HL-60 (cell line): ENCODE results near the gene SH3GL3.

Experiments
- GABPA ChIP-seq: IDR thresholded peaks from 2 replicates; pipeline ENCODE4 v1.6.1; 2012; ENCODE audit warnings: low read depth
- POLR2AphosphoS5 ChIP-seq: IDR thresholded peaks from 2 replicates; pipeline ENCODE4 v1.6.1; 2012; ENCODE audit warnings: low read depth
- TF ChIP-seq, protein P1 (sequence below): IDR thresholded peaks from one replicate; pipeline ENCODE4 v1.5.1; 2011; ENCODE audit warnings: low read length, control low read depth, inconsistent platforms; ENCODE audit not compliant: insufficient read depth
- TF ChIP-seq, protein P2 (sequence below): IDR thresholded peaks from 2 replicates; pipeline ENCODE4 v1.6.1; 2012; ENCODE audit warnings: low read depth; ENCODE audit not compliant: insufficient replicate concordance

GRCh38 chr15:83498801-83499200 is 51.7 kb downstream of the SH3GL3 start:
- TF ChIP-seq, protein P1, sequence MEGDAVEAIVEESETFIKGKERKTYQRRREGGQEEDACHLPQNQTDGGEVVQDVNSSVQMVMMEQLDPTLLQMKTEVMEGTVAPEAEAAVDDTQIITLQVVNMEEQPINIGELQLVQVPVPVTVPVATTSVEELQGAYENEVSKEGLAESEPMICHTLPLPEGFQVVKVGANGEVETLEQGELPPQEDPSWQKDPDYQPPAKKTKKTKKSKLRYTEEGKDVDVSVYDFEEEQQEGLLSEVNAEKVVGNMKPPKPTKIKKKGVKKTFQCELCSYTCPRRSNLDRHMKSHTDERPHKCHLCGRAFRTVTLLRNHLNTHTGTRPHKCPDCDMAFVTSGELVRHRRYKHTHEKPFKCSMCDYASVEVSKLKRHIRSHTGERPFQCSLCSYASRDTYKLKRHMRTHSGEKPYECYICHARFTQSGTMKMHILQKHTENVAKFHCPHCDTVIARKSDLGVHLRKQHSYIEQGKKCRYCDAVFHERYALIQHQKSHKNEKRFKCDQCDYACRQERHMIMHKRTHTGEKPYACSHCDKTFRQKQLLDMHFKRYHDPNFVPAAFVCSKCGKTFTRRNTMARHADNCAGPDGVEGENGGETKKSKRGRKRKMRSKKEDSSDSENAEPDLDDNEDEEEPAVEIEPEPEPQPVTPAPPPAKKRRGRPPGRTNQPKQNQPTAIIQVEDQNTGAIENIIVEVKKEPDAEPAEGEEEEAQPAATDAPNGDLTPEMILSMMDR, result no peak
- TF ChIP-seq POLR2AphosphoS5, result no peak
- TF ChIP-seq, protein P2, sequence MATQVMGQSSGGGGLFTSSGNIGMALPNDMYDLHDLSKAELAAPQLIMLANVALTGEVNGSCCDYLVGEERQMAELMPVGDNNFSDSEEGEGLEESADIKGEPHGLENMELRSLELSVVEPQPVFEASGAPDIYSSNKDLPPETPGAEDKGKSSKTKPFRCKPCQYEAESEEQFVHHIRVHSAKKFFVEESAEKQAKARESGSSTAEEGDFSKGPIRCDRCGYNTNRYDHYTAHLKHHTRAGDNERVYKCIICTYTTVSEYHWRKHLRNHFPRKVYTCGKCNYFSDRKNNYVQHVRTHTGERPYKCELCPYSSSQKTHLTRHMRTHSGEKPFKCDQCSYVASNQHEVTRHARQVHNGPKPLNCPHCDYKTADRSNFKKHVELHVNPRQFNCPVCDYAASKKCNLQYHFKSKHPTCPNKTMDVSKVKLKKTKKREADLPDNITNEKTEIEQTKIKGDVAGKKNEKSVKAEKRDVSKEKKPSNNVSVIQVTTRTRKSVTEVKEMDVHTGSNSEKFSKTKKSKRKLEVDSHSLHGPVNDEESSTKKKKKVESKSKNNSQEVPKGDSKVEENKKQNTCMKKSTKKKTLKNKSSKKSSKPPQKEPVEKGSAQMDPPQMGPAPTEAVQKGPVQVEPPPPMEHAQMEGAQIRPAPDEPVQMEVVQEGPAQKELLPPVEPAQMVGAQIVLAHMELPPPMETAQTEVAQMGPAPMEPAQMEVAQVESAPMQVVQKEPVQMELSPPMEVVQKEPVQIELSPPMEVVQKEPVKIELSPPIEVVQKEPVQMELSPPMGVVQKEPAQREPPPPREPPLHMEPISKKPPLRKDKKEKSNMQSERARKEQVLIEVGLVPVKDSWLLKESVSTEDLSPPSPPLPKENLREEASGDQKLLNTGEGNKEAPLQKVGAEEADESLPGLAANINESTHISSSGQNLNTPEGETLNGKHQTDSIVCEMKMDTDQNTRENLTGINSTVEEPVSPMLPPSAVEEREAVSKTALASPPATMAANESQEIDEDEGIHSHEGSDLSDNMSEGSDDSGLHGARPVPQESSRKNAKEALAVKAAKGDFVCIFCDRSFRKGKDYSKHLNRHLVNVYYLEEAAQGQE, result no peak
- no peak for TF ChIP-seq GABPA
